H9 (cell line): ENCODE results near the gene SCCPDH. TPM values are rescaled to one million over a fixed set of nuclear protein-coding genes. Genes with fewer than 3 reads are reported as not detected.

Source experiments
- DNase-seq: peaks from one replicate; pipeline ENCODE4 v3.0.0-alpha.2; 2017
- H2AFZ ChIP-seq: one replicate; pipeline ENCODE4 v1.6.1; 2013; ENCODE audit warnings: mild to moderate bottlenecking, low read length, control low read depth, moderate library complexity
- H2AK5ac ChIP-seq: 2 replicates; pipeline ENCODE4 v1.6.1; 2013; ENCODE audit warnings: low read length, control low read depth, mixed read lengths; ENCODE audit not compliant: insufficient read length
- H2BK120ac ChIP-seq: one replicate; pipeline ENCODE4 v1.6.1; 2013; ENCODE audit warnings: low read depth, mild to moderate bottlenecking, low read length, control low read depth, inconsistent platforms; ENCODE audit not compliant: poor library complexity, severe bottlenecking
- H2BK12ac ChIP-seq: 2 replicates; pipeline ENCODE4 v1.6.1; 2013; ENCODE audit warnings: low read length, control low read depth, mixed read lengths, low read depth; ENCODE audit not compliant: insufficient read length
- H2BK15ac ChIP-seq: 2 replicates; pipeline ENCODE4 v1.6.1; 2013; ENCODE audit warnings: low read depth, low read length, control low read depth
- H2BK20ac ChIP-seq: one replicate; pipeline ENCODE4 v1.6.1; 2013; ENCODE audit warnings: low read depth, mild to moderate bottlenecking, low read length, control low read depth, inconsistent platforms; ENCODE audit not compliant: poor library complexity, severe bottlenecking
- H2BK5ac ChIP-seq: 2 replicates; pipeline ENCODE4 v1.6.1; 2013; ENCODE audit warnings: low read length, control low read depth, mixed read lengths; ENCODE audit not compliant: insufficient read length
- H3K14ac ChIP-seq: 2 replicates; pipeline ENCODE4 v1.6.1; 2013; ENCODE audit warnings: low read length, control low read depth; ENCODE audit not compliant: insufficient read depth
- H3K18ac ChIP-seq: 2 replicates; pipeline ENCODE4 v1.6.1; 2013; ENCODE audit warnings: low read depth, mild to moderate bottlenecking, mixed read lengths, low read length, control low read depth; ENCODE audit not compliant: insufficient read length
- H3K23ac ChIP-seq: 2 replicates; pipeline ENCODE4 v1.6.1; 2013; ENCODE audit warnings: low read length, control low read depth, mixed read lengths, low read depth; ENCODE audit not compliant: insufficient read length
- H3K23me2 ChIP-seq: 2 replicates; pipeline ENCODE4 v1.6.1; 2013; ENCODE audit warnings: low read depth, mild to moderate bottlenecking, mixed read lengths, low read length, control low read depth; ENCODE audit not compliant: insufficient read length, poor library complexity, severe bottlenecking
- H3K27ac ChIP-seq: 2 replicates; pipeline ENCODE4 v1.5.1; 2013; ENCODE audit warnings: low read length, control low read depth, mixed read lengths, low read depth; ENCODE audit not compliant: insufficient read length
- H3K27me3 ChIP-seq: 2 replicates; pipeline ENCODE4 v1.6.1; 2013; ENCODE audit warnings: low read length, control low read depth, inconsistent platforms; ENCODE audit not compliant: insufficient read depth
- H3K4ac ChIP-seq: 2 replicates; pipeline ENCODE4 v1.6.1; 2013; ENCODE audit warnings: low read depth, mild to moderate bottlenecking, control low read depth, inconsistent platforms, low read length, moderate library complexity
- H3K4me1 ChIP-seq: 2 replicates; pipeline ENCODE4 v1.6.1; 2013; ENCODE audit warnings: low read length, control low read depth, inconsistent platforms; ENCODE audit not compliant: insufficient read depth
- H3K4me2 ChIP-seq: 2 replicates; pipeline ENCODE4 v1.6.1; 2013; ENCODE audit warnings: low read length, control low read depth, mixed read lengths; ENCODE audit not compliant: insufficient read length, insufficient read depth
- H3K56ac ChIP-seq: 2 replicates; pipeline ENCODE4 v1.6.1; 2013; ENCODE audit warnings: low read depth, mild to moderate bottlenecking, mixed read lengths, low read length, control low read depth; ENCODE audit not compliant: insufficient read length
- H3K79me1 ChIP-seq: 2 replicates; pipeline ENCODE4 v1.6.1; 2013; ENCODE audit warnings: low read depth, mild to moderate bottlenecking, moderate library complexity, low read length, control low read depth, inconsistent platforms; ENCODE audit not compliant: insufficient read depth, poor library complexity, severe bottlenecking
- H3K79me2 ChIP-seq: 2 replicates; pipeline ENCODE4 v1.6.1; 2013; ENCODE audit warnings: low read length, control low read depth, inconsistent platforms; ENCODE audit not compliant: insufficient read depth
- H3K9ac ChIP-seq: 2 replicates; pipeline ENCODE4 v1.6.1; 2013; ENCODE audit warnings: low read length, control low read depth, mixed read lengths; ENCODE audit not compliant: insufficient read length; ENCODE audit errors: extremely low read depth
- H3K9me3 ChIP-seq: one replicate; pipeline ENCODE4 v1.6.1; 2013; ENCODE audit warnings: low read depth, low read length, inconsistent platforms; ENCODE audit not compliant: control insufficient read depth
- H3T11ph ChIP-seq: one replicate; pipeline ENCODE4 v1.6.1; 2013; ENCODE audit warnings: mild to moderate bottlenecking, low read length, control low read depth, inconsistent platforms
- H4K20me1 ChIP-seq: one replicate; pipeline ENCODE4 v1.6.1; 2013; ENCODE audit not compliant: control insufficient read depth, insufficient read length, insufficient read depth
- H4K5ac ChIP-seq: 2 replicates; pipeline ENCODE4 v1.6.1; 2013; ENCODE audit warnings: low read depth, mild to moderate bottlenecking, mixed read lengths, low read length, control low read depth; ENCODE audit not compliant: insufficient read length
- H4K8ac ChIP-seq: replicated peaks from 2 replicates; pipeline ENCODE4 v1.6.1; 2013; ENCODE audit warnings: low read length, control low read depth, mixed read lengths, low read depth; ENCODE audit not compliant: insufficient read length
- H4K91ac ChIP-seq: 2 replicates; pipeline ENCODE4 v1.6.1; 2013; ENCODE audit warnings: low read depth, mild to moderate bottlenecking, moderate library complexity, mixed read lengths, low read length, control low read depth; ENCODE audit not compliant: insufficient read length
- H3K27ac Mint-ChIP-seq, 3 experiments: 2 replicates in 2 of 3; 3 replicates in 1 of 3; pipeline ENCODE4 v1.8.0; 2020 to 2021; ENCODE audit warnings: mixed read lengths in 3 of 3, mild to moderate bottlenecking in 1 of 3, moderate library complexity in 1 of 3
- H3K27me3 Mint-ChIP-seq: 2 replicates; pipeline ENCODE4 v1.8.0; 2021; ENCODE audit warnings: low read depth, mild to moderate bottlenecking, moderate library complexity, mixed read lengths
- H3K36me3 Mint-ChIP-seq, 3 experiments: 2 replicates in 2 of 3; 3 replicates in 1 of 3; pipeline ENCODE4 v1.8.0; 2020 to 2021; ENCODE audit warnings: low read depth in 3 of 3, mixed read lengths in 3 of 3; ENCODE audit not compliant: insufficient read depth in 1 of 3
- H3K4me1 Mint-ChIP-seq, 2 experiments: 2 replicates each; pipeline ENCODE4 v1.8.0; 2020; ENCODE audit warnings: mixed read lengths in 2 of 2
- H3K4me3 Mint-ChIP-seq, 2 experiments: 2 replicates in 1 of 2; 3 replicates in 1 of 2; pipeline ENCODE4 v1.8.0; 2020 to 2021; ENCODE audit warnings: mild to moderate bottlenecking in 2 of 2, mixed read lengths in 2 of 2, moderate library complexity in 1 of 2
- H3K9me3 Mint-ChIP-seq, 2 experiments: 2 replicates in 1 of 2; 3 replicates in 1 of 2; pipeline ENCODE4 v1.8.0; 2020; ENCODE audit warnings: mild to moderate bottlenecking in 2 of 2, mixed read lengths in 2 of 2, moderate library complexity in 1 of 2
- WGBS: extraction: QIAGEN DNeasy Blood & Tissue Kit; methylation state at CpG from one replicate; pipeline ENCODE4 v1.1.7; 2013; ENCODE audit warnings: missing lambda C conversion rate, low lambda C conversion rate, mixed read lengths; ENCODE audit not compliant: insufficient read length; ENCODE audit errors: extremely low coverage; 5-methylcytosine and 5-hydroxymethylcytosine counted together
- total RNA-seq: library from RNA; stranded (reverse); gene quantifications from 2 replicates; pipeline ENCODE4 v1.2.1, GENCODE V29; 2021
- TF ChIP-seq, protein P1 (sequence below): fragments of 200-600 bp; sonication (generic); conservative IDR thresholded peaks from 3 replicates; pipeline ENCODE4 v1.8.0; 2021; ENCODE audit warnings: antibody characterized with exemption, mild to moderate bottlenecking

The SCCPDH gene
- total RNA-seq, 1 experiment from 2014 or later = 20.7 TPM

DNA sequence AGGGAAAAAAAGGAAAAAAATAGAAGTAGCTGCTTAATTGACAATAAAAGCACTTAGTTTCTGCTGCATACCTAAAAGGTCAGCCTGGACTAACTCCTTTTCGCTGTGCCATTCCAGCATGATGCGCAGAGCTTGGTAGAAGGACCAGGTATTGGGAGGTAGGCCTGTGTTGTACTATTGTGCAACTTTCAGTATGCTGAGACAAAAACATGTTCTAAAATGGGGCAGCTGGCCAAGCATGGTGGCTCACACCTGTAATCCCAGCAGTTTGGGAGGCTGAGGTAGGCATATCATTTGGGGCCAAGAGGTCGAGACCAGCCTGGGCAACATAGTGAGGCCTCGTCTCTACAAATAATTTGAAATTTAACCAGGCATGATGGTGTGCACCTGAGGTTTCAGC is 15.0 kb upstream of the SCCPDH start:
- H3K4ac ChIP-seq = no peak overlapping the region
- no CpG with 5 or more reads among the region's 4 CpGs for WGBS
- H2AFZ ChIP-seq = no peak overlapping the region
- H2BK12ac ChIP-seq = no peak overlapping the region
- H3K27ac ChIP-seq = no peak overlapping the region
- DNase-seq = no peak
- no peaks in the 10 kb centered on the region for H3K4me1 Mint-ChIP-seq
- no peaks in the 10 kb centered on the region for H4K20me1 ChIP-seq
- H3K27ac Mint-ChIP-seq = no peak overlapping the region
- H3K4me2 ChIP-seq = no peak overlapping the region
- H3K23me2 ChIP-seq = no peaks in the 10 kb centered on the region
- no peak overlapping the region for H3K14ac ChIP-seq
- H3K9me3 Mint-ChIP-seq = peaks cover 25 to 26% of the 10 kb centered on the region in 2 experiments
- no peak overlapping the region for H3K18ac ChIP-seq
- H4K5ac ChIP-seq = no peak overlapping the region
- H3K9ac ChIP-seq = no peak overlapping the region
- peaks cover 4 to 9% (median 4%) of the 10 kb centered on the region in 3 experiments; a peak in 6 of 7 replicates for H3K36me3 Mint-ChIP-seq
- no peak overlapping the region for H2BK20ac ChIP-seq
- peaks cover 21% of the 10 kb centered on the region for H3K27me3 Mint-ChIP-seq
- H4K8ac ChIP-seq = no peak overlapping the region
- TF ChIP-seq, protein P1, sequence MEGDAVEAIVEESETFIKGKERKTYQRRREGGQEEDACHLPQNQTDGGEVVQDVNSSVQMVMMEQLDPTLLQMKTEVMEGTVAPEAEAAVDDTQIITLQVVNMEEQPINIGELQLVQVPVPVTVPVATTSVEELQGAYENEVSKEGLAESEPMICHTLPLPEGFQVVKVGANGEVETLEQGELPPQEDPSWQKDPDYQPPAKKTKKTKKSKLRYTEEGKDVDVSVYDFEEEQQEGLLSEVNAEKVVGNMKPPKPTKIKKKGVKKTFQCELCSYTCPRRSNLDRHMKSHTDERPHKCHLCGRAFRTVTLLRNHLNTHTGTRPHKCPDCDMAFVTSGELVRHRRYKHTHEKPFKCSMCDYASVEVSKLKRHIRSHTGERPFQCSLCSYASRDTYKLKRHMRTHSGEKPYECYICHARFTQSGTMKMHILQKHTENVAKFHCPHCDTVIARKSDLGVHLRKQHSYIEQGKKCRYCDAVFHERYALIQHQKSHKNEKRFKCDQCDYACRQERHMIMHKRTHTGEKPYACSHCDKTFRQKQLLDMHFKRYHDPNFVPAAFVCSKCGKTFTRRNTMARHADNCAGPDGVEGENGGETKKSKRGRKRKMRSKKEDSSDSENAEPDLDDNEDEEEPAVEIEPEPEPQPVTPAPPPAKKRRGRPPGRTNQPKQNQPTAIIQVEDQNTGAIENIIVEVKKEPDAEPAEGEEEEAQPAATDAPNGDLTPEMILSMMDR = no peak
- H2BK5ac ChIP-seq = no peak overlapping the region
- H3K79me1 ChIP-seq = no peaks in the 10 kb centered on the region
- H3K23ac ChIP-seq = no peak overlapping the region
- H3K9me3 ChIP-seq = no peaks in the 10 kb centered on the region
- no peak overlapping the region for H2AK5ac ChIP-seq
- no peaks in the 10 kb centered on the region for H3K27me3 ChIP-seq
- H3T11ph ChIP-seq = no peak overlapping the region
- H3K4me1 ChIP-seq = no peaks in the 10 kb centered on the region
- no peak overlapping the region for H2BK120ac ChIP-seq
- no peak overlapping the region for H3K56ac ChIP-seq
- H4K91ac ChIP-seq = no peak overlapping the region
- no peak overlapping the region for H3K4me3 Mint-ChIP-seq
- H2BK15ac ChIP-seq = no peak overlapping the region
- no peaks in the 10 kb centered on the region for H3K79me2 ChIP-seq
